Spleen (tissue), 11 donors: ENCODE measurements around the gene PTX3. TPM values are rescaled to one million over a fixed set of nuclear protein-coding genes. Genes with fewer than 3 reads are reported as not detected.

Experiments used
- DNase-seq: peaks from one replicate; pipeline ENCODE4 v3.0.0-alpha.2; 2020
- H3K27ac ChIP-seq, 8 donors: fragments of 200-600 bp; sonication (generic) in 7 of 8; 1 replicate in 4 of 8; 2 replicates in 4 of 8; pipeline versions ENCODE4 v1.5.0 to v1.8.0; 2016 to 2021; ENCODE audit warnings: inconsistent platforms in 4 of 8, mild to moderate bottlenecking in 4 of 8, moderate library complexity in 1 of 8
- H3K27me3 ChIP-seq, 7 donors: fragments of 200-600 bp; sonication (generic) in 6 of 7; replicated peaks in 1 of 7; 1 replicate in 4 of 7; 2 replicates in 3 of 7; pipeline versions ENCODE4 v1.5.0 to v1.8.0; 2016 to 2021; ENCODE audit warnings: inconsistent platforms in 3 of 7, mild to moderate bottlenecking in 1 of 7
- H3K36me3 ChIP-seq, 6 donors: fragments of 200-600 bp; sonication (generic) in 5 of 6; 1 replicate in 4 of 6; 2 replicates in 2 of 6; pipeline versions ENCODE4 v1.5.0 to v1.8.0; 2016 to 2021; ENCODE audit warnings: inconsistent platforms in 2 of 6
- H3K4me1 ChIP-seq, 6 donors: fragments of 200-600 bp; sonication (generic) in 5 of 6; 1 replicate in 3 of 6; 2 replicates in 3 of 6; pipeline versions ENCODE4 v1.5.0 to v1.8.0; 2016 to 2021; ENCODE audit warnings: inconsistent platforms in 3 of 6
- H3K4me3 ChIP-seq, 8 donors: fragments of 200-600 bp; sonication (generic) in 7 of 8; 1 replicate in 4 of 8; 2 replicates in 4 of 8; pipeline versions ENCODE4 v1.5.0 to v1.8.0; 2016 to 2021; ENCODE audit warnings: inconsistent platforms in 4 of 8, mild to moderate bottlenecking in 4 of 8, moderate library complexity in 2 of 8
- H3K9me3 ChIP-seq, 8 donors: fragments of 200-600 bp; sonication (generic) in 7 of 8; 1 replicate in 4 of 8; 2 replicates in 4 of 8; pipeline versions ENCODE4 v1.5.0 to v1.8.0; 2016 to 2021; ENCODE audit warnings: inconsistent platforms in 4 of 8
- POLR2A ChIP-seq, 3 donors: fragments of 450-650 bp; IDR thresholded peaks; one replicate each; pipeline ENCODE4 v1.5.1; 2017; ENCODE audit warnings: antibody characterized with exemption in 3 of 3, mild to moderate bottlenecking in 1 of 3
- POLR2AphosphoS5 ChIP-seq, 3 donors: sonication (generic); formaldehyde crosslinking; IDR thresholded peaks; one replicate each; pipeline ENCODE4 v1.5.1; 2017; ENCODE audit warnings: antibody characterized with exemption in 3 of 3
- WGBS, 5 donors: extraction: QIAGEN DNeasy Blood & Tissue Kit in 3 of 5; methylation state at CpG; one replicate each; pipeline versions ENCODE4 v1.1.5 to v1.1.7; 2013 to 2018; 5-methylcytosine and 5-hydroxymethylcytosine counted together
- intact Hi-C: fragments of 100-400 bp; cut with DNase I; formaldehyde crosslinking; loops from one replicate; pipeline ENCODE4 v1.15.0; 2023; ENCODE audit warnings: low total_unique reads
- polyA plus RNA-seq, 3 donors: library from polyadenylated mRNA; stranded (reverse); fragments of 200-250 nt; gene quantifications; one replicate each; pipeline ENCODE4 v1.2.1, GENCODE V29; 2013
- total RNA-seq, 7 donors: library from RNA; depleted of rRNA in 3 of 7; stranded (reverse); fragments of >200 nt in 3 of 7; fragmentation: NEBNext Ultra II Directional in 4 of 7; extraction: Animal tissue kit (Norgen Biotek cat#: 25700) in 4 of 7; gene quantifications; one replicate each; pipeline versions ENCODE4 v1.1.0 to v1.2.1, GENCODE V29; 2016 to 2021
- TF ChIP-seq, protein P1 (sequence below), 11 experiments: fragments of 200-600 bp in 7 of 11; fragments of 450-650 bp in 4 of 11; sonication (generic) in 4 of 11; IDR thresholded peaks in 8 of 11; conservative IDR thresholded peaks in 3 of 11; 1 replicate in 7 of 11; 2 replicates in 4 of 11; pipeline versions ENCODE4 v1.4.0 to v1.8.0; 2016 to 2021; ENCODE audit warnings: antibody characterized with exemption in 11 of 11, inconsistent platforms in 4 of 11, mild to moderate bottlenecking in 1 of 11
- donor health status: healthy with polysubstance abuse.
- donor health status: DM: no; HTN: no; CAD: no; lungs with moderate emphysema.
- donor health status: DM: no; HTN: no; CAD: no.
- donor health status: Bipolar disorder and iron deficiency.
- donor health status: healthy.
- donor health status: DM: no; HTN: no; CAD: no.
- donor health status: DM: yes; HTN: yes; CAD: no.

Gene PTX3
- total and polyA plus RNA-seq, 10 donors: 3.3 to 26.5 (median 20.7) TPM

- no peak for DNase-seq
- Histone ChIP-seq H3K27me3 (no peaks in the 10 kb centered on the region), H3K9me3 (peaks cover 0 to 3% (median 0%) of the 10 kb centered on the region in 8 donors), H3K4me1 (no peaks in the 10 kb centered on the region), H3K36me3 (no peaks in the 10 kb centered on the region), H3K27ac (no peak overlapping the region), H3K4me3 (no peak overlapping the region)
- 60 to 83% (median 71%) methylated on average over 2 of the region's 2 CpGs for WGBS, 5 donors
- TF ChIP-seq POLR2A (IDR thresholded peaks at IDR 0.05): no peak
- intact Hi-C loops: no loop called here
These were observed 25.7 kb upstream of the PTX3 start for GRCh38 chr3:157410945-157411344.

- DNase-seq: no peak
- peak overlapping the region in 2 of 8 donors; percentile 32 to 65 for H3K27ac ChIP-seq
- no peaks in the 10 kb centered on the region for H3K4me1 ChIP-seq
- H3K4me3 ChIP-seq: peak overlapping the region in 1 of 8 donors; percentile 41
- H3K9me3 ChIP-seq: peaks cover 0 to 3% (median 0%) of the 10 kb centered on the region in 8 donors
- H3K27me3 ChIP-seq: no peaks in the 10 kb centered on the region
- H3K36me3 ChIP-seq: no peaks in the 10 kb centered on the region
- intact Hi-C loops: no loop called here
- TF ChIP-seq POLR2AphosphoS5 (IDR thresholded peaks at IDR 0.05): no peak
- TF ChIP-seq, protein P1, sequence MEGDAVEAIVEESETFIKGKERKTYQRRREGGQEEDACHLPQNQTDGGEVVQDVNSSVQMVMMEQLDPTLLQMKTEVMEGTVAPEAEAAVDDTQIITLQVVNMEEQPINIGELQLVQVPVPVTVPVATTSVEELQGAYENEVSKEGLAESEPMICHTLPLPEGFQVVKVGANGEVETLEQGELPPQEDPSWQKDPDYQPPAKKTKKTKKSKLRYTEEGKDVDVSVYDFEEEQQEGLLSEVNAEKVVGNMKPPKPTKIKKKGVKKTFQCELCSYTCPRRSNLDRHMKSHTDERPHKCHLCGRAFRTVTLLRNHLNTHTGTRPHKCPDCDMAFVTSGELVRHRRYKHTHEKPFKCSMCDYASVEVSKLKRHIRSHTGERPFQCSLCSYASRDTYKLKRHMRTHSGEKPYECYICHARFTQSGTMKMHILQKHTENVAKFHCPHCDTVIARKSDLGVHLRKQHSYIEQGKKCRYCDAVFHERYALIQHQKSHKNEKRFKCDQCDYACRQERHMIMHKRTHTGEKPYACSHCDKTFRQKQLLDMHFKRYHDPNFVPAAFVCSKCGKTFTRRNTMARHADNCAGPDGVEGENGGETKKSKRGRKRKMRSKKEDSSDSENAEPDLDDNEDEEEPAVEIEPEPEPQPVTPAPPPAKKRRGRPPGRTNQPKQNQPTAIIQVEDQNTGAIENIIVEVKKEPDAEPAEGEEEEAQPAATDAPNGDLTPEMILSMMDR (IDR thresholded peaks at IDR 0.05 in 8 of 11, conservative IDR thresholded peaks at IDR 0.05 in 3 of 11): no peak
- TF ChIP-seq POLR2A (IDR thresholded peaks at IDR 0.05): no peak
- WGBS, 5 donors: 69 to 94% (median 92%) methylated on average over 1 of the region's 1 CpG
These were observed 24.3 kb upstream of the PTX3 start for GRCh38 chr3:157412323-157412855.

DNA sequence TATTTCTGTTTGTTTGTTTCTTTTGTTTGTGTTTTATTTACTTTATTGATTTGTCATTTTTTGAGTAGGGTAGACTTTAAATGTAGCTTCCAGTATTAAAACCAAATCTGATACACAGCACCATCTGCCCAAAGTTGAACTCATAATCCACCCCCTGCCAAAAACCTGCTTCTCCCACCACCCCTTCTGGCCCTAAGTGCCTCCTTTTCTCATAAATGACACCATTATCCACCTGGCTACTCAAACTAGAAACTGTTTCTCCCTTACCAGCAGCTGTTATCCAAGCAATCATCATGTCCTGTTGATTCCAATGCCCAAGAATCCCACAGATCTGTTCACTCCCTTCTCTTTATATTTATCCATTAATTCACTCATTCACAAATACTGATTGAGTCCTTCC lies 21.8 kb upstream of the PTX3 start:
- Histone ChIP-seq H3K36me3 (no peaks in the 10 kb centered on the region), H3K9me3 (peaks cover 0 to 3% (median 0%) of the 10 kb centered on the region in 8 donors), H3K4me3 (no peak overlapping the region), H3K4me1 (peaks cover 0 to 3% (median 0%) of the 10 kb centered on the region in 6 donors), H3K27ac (peak overlapping the region in 4 of 8 donors; percentile 1 to 66 (median 62)), H3K27me3 (no peaks in the 10 kb centered on the region)
- DNase-seq: no peak
- intact Hi-C loops: no loop called here
- TF ChIP-seq POLR2AphosphoS5 (IDR thresholded peaks at IDR 0.05) (no peak), POLR2A (IDR thresholded peaks at IDR 0.05) (no peak)
- TF ChIP-seq, protein P1 (IDR thresholded peaks at IDR 0.05 in 8 of 11, conservative IDR thresholded peaks at IDR 0.05 in 3 of 11): no peak

- intact Hi-C loops: no loop called here
- TF ChIP-seq, protein P1 (IDR thresholded peaks at IDR 0.05 in 8 of 11, conservative IDR thresholded peaks at IDR 0.05 in 3 of 11): no peak
- TF ChIP-seq POLR2A (IDR thresholded peaks at IDR 0.05) (no peak), POLR2AphosphoS5 (IDR thresholded peaks at IDR 0.05) (peak in 1 of 3 donors; percentile 66)
- DNase-seq: no peak
- Histone ChIP-seq H3K4me1 (peaks cover 0 to 3% (median 0%) of the 10 kb centered on the region in 6 donors), H3K27me3 (no peaks in the 10 kb centered on the region), H3K9me3 (peaks cover 0 to 3% (median 0%) of the 10 kb centered on the region in 8 donors), H3K27ac (peak overlapping the region; percentile 5 to 82 (median 58)), H3K36me3 (no peaks in the 10 kb centered on the region), H3K4me3 (no peak overlapping the region)
- 37 to 62% (median 56%) methylated on average over 3 of the region's 3 CpGs for WGBS, 5 donors
These were observed 20.1 kb upstream of the PTX3 start for GRCh38 chr3:157416347-157417087.
